Smooth muscle cell of the brain vasculature (primary cell): ENCODE data around the gene RBMS3.
A peak's percentile ranks its signal among the peaks of the same experiment; 100 is the strongest.
"Not testable (repeated sequence)": the region's sequence is repeated elsewhere in the genome, so short reads cannot be mapped to it uniquely, and the experiment has no call there.

Source experiments
- DNase-seq: peaks from one replicate; pipeline ENCODE4 v3.0.0-alpha.2; 2012; ENCODE audit warnings: low read depth, low spot score

RBMS3 gene

DNA sequence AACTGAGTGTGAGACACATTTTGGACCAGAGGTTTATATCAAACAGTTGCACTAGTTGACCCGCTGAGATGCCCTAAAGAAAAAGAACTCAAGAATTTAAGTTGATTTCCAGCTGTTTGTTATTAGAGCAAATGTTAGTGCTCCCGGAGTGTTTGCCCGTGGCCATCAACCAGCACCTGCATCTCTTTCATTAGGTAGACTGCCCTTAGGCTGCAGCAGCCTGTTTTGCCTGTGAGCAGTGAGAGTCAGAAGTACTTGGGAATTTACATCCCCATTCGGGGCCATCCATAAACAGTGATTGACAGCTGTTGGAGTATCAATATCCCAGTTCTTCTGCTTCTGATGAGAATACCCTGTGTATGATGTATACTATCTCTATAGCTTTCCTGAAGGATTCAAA, 492.6 kb downstream of the RBMS3 start:
- no peak for DNase-seq

DNA sequence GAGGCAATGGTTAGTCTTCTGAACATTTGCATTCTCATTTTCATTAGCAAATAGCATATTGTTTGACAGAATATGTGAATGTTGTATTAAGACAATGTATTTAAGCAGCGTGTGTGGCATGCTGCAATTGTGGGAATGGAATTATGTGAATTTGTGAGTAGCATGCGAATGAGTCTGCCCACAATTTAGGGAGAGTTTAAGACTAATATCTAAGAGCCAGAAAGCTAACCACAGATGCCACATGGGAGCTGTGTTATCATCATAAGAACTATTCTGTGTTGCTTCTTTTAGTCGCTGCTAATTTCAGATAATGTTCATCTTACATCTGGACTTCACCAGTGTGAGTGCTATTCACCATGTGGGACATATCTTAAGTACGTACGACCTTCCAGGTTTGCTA, 494.5 kb downstream of the RBMS3 start:
- no peak for DNase-seq

DNA sequence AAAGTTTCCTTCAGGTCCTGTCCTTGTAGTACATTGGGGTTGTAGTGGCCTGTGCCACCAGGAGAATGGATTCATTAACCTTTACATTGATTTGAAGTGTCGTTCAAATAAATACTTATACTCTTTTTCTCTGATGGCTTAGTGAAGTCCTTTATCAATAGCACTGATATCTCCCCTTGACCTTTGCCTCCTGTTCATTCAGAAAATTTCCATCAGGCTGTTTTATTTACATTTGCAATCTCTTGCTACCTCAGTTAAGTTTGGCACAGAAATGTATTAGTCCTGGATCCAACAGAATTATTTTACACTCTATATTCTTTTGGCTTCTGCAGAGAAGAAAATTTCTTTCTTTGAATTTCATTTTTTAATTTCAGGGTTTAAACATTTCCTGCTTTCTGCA, 497.0 kb downstream of the RBMS3 start:
- no peak for DNase-seq

DNA sequence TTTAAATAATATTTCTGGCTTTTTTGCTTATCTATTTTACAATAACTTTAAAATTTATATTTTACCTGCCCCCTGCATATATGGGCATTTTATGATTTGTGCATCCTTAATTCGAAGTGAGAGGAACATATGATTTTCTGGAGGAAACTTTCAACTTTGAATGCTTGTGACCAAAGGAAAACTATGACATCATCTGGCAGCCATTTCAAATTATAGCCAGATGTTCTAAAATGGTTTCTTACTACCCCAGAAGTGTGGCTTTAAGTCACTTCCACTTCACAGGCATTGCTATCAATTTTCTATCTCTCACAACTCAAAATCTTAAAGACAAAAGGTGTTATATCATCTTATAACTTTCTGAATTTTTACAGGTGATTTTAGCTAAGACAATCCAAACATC, 508.8 kb downstream of the RBMS3 start:
- no peak for DNase-seq

DNA sequence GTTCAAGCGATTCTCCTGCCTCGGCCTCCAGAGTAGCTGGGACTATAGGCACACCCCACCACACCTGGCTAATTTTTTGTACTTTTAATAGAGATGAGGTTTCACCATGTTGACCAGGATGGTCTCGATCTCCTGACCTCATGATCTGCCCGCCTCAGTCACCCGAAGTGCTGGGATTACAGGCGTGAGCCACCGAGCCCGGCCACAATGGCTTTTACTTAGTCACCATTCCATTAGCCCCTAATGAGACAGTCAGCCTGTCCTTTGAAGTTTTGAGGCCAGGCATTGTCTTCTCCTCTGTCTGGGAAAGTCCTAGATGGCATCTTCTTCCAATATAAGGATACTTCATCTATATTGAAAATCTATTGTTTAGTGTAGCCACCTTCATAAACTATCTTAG, 515.9 kb downstream of the RBMS3 start:
- no peak for DNase-seq

DNA sequence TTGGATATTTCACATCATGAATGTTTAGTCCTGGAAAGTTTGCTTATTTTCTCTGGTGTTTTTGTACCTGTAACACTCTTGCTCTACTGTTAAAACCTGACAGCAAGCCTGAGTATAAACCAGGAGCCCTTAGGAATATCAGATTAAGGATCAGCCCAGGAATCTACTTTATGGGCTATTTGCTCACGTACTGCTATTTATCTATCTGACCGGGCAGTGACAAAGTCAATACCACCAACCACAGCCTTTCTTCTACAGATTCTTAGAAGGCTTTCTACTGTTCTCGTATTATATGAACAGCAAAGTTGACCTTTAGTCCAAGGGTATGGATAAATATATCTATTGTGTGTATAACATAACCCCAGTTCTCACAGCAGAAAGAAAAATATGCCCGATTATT, 521.2 kb downstream of the RBMS3 start:
- no peak for DNase-seq

DNA sequence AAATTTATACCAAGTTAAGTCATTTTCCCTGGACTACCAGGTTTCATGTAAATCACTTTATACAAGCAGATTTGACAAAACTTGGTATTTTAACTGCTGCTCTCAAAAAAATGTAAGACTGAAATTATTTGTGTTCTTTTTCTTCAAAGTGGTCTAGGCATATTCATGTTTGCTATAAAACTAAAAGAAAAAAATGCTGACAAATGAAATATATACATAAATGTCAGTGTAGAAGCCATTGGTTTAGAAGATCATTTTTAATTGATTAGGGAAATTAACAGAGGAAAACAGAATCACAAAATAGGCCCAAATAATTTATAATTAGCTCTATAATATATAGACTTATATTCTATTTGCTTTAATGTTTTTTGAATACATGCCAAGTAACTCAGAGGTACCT, 523.2 kb downstream of the RBMS3 start:
- DNase-seq = no peak

DNA sequence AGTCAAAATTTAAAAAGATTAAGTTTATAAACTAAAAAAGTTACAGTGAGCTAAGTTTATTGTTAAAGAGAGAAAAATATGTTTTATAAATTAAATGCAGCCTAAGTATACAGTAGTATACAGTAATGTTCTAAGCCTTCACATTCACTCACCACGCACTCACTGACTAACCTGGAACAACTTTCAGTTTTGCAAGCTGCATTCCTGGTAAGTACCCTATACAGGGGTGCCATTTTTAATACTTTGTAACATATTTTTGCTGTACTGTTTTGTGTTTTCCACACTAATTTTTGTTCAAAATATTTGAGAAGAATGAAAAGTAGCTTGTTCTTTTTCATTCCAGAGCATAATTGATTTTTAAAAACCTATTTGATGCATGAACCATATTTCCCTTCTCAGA, 524.9 kb downstream of the RBMS3 start:
- DNase-seq = no peak

DNA sequence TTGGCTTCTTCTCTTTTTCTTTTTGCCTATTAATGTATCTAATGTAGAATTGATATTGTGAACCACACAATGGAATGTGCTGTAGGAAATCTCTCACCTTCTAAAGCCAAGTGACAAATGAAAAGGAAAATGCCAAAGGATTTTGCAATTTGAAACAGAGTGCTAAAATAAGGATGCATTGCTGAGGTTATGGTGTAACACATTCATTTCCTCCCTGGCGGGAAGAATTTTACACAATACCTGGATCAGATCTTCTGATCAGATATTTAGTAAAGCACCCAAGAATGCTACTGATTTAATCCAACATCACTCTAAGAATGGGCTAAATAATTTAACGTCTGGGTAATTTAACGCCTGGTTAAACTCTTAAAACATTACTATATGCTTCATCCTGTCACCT, 527.5 kb downstream of the RBMS3 start:
- not testable (repeated sequence) for DNase-seq

DNA sequence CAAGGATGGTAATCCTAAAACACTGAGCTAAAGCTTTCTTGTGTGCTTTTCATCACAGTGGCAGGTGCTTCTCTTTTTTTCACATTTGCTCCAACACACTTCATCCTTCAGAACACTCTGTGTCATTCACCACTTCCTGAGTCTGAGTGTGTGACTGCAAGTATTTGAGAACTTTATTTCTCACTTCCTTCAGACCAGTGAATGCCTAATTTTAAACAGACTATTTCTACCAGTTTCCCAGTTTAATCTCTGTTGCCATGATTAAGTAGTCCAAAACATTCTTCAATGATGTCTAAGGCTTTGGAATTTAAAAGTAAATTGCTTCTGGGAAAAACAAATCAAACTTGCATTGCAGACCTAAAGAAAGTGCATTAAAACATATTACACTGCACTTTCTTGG, 541.2 kb downstream of the RBMS3 start:
- no peak for DNase-seq

DNA sequence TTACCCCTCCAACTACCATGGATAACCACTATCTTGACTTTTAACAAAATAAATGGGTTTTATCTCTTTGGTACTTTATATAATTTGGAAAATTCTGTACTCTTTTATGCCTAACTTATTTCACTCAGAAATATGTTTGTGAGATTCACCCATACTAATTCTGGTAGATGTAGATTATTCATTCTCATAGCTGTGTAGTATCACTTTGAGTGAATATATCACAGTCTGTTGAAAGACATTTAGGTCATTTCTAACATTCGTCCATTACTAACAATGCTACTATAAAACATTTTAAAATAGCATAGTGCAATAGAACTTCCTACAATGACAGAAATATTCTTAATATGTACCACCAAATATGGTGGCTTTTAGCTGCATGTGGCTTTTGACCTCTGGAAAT, 542.4 kb downstream of the RBMS3 start:
- DNase-seq = no peak

DNA sequence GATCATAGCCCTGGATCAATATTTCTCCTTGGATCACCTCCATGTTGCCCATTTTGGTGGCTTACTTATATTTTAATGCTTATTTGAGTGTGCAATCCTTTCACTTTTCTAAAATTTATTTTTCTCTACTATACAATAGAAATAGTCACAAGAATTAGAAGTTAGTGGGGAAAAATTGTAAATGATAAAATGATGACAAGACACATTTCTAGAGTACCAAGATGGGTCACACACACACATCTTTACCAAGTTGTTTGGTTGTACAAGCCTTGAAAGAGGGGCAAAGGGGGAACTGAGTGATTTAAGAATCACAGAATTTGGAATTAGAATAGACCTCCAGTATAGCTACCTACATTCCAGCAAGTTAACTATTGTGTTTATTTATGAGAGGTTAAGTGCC, 545.8 kb downstream of the RBMS3 start:
- DNase-seq = no peak

DNA sequence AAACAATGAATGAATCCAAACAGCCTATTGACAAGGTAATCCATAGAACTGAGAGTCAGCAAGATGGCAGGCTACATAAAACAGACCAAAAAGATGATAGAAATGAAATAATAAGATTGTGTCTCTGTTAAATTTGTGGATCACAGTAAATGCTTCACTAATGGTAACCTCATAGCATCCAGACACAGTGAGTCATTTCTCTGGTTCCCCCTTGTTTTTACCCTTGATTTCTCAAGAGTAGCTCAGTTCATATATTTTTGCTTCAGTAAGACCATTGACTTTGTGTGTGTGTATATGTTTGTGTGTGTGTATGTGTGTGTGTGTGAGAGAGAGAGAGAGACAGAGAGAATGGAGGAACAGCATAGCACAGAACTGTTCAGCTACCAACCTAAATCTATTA, 546.9 kb downstream of the RBMS3 start:
- no peak for DNase-seq

DNA sequence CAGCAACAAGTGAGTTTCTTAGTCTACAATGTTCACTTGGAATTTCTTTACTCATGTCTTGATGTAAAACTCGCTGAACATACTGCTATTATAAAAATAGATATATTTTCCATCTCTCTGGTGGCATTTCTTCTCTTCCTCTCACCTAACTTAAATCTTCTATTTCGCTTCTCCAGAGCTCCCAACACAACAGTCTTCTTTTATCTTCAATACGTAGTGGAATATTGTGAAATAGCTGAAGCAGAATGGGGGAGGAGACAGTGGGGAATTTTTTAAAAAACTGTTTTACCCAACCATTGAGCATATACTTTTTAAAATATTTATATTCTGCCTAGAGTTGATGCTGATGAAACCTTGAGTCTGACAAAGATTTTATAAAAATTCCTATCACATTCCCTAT, 548.5 kb downstream of the RBMS3 start:
- no peak for DNase-seq

DNA sequence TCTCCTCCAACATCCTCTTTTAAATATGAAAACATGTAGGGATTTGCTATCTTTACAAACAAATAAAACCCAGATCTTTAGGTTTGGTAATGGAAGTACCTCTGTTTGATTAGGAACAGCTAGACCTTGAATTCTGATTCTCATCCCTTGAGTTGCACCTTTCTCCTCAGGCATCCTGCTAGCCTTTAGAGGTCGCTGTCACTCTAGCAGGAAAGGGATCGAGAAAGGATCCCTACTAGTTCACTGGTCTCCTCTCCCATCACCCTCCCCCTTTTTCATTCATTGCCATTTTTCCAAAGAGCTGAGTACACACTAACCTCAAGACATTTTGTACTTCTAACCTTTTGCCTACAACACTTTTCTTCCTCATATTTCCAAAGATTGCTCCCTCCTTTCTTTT, 569.8 kb downstream of the RBMS3 start:
- DNase-seq = no peak

DNA sequence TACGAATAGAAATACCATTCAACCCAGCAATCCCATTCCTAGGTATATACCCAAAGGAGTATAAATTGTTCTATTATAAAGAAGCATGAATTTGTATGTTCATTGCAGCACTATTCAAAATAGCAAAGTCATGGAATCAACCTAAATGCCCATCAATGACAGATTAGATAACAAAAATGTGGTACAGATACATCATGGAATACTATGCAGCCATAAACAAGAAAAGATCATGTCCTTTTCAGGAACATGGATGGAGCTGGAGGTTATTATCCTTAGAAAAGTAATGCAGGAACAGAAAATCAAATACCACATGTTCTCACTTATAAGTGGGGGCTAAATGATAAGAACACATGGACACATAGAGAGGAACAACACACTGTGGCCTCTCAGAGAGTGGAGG, 571.9 kb downstream of the RBMS3 start:
- no peak for DNase-seq

DNA sequence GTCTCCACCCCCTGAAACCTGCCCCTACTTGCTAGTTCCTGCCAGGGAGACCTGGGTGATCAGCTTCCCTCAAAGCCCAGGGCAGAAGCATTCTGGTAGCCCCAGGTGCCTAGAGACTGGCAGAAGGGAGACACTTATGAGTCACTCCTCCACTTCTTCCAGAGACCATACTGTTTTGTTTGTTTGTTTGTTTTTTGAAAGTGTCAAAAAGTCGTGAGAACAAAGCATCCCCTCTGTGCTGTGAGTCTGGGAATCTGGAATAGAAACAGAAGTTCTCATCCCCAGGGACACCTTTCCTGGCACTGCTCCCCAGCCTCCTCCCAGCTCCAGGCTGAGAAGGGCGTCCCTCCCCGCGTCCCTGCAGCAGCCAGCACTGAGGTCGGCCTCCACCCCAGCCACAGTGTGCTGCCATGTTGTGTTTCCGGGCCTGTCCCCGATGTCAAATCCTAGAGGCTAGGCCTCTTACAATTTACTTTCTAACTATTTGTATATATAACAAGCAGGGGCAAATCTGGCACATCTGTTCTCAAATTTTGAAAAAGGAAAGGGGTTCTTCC, 573.0 kb downstream of the RBMS3 start:
- peak; percentile 53 for DNase-seq

DNA sequence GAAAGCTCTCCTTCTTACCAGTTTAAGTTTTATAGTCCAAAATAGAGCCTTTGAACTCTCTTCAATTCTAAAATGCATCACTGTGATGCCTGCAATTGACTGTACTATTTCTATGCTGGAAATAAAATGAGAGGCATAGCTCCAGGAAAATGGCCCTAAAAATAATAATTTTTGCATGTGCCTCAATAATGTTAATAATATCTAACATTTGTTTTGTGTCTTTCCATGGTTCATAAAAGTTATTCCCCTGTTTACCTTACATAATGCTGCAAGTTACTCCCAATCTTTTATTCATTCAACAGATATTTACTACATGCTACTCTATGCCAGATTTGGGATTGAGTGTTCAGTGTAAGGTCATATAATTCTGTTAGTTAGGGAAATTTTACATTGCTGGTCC, 574.0 kb downstream of the RBMS3 start:
- no peak for DNase-seq

DNA sequence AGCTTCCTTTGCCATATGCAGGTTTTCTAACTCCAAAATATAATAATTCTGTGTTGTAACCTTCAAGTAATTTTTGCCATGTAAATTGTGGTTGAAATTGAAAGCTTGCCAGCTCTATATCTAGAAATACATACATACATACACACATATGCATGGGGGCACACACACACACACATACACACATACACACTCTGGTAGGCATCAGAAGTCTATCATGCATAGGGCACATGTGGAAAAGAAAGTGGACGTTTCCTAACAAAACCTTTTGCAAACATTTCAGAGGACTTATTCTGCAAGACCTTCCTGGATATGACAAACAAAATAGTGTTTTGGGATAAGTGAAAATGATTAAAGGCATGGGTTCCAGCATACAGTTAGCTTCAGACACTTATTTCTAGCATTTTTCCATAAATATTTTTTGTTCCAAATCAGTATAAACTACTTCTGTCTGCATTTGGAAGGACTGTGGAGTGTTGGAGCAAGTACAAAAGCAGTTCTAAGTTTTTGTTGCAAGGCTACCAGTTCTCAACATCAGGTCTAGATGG, 578.9 kb downstream of the RBMS3 start:
- DNase-seq = no peak

DNA sequence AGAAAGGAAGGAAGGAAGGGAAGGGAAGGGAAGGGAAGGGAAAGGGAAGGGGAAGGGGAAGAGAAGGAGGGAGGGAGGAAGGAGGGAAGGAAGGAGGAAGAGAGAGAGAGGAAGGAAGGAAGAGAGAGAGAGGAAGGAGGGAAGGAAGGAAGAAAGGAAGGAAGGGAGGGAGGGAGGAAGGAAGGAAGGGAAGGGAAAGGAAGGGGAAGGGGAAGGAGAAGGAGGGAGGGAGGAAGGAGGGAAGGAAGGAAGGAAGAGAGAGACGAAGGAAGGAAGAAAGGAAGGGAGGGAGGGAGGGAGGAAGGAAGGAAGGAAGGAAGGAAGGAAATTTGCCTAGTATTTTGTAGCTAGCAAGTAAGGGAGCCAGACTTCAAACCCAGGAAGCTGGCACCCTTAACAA, 583.9 kb downstream of the RBMS3 start:
- no peak for DNase-seq

DNA sequence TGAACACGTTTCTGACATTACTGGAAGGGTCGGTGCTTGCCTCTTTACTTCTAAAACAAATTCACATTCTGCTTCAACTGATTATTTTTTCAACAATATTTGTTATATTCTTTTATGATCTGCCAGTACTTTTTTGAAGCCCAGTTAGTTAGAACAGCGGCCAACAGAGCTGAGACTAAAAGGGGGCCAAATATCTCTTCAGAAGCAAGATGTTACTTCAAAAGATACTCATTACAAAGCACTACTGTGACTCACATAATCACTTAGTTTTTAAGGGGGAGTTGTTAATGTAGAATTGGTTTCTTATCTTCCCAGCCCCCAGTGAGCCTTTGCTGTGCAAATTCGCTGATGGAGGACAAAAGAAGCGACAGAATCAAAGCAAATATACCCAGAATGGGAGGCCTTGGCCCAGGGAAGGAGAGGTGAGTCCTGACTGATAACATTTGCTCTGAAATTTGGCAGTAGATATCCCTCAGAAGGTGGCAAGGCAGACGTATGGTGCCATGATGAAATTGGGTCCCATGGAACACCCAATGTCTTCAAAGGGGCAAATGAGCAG, 587.8 kb downstream of the RBMS3 start:
- DNase-seq = no peak

DNA sequence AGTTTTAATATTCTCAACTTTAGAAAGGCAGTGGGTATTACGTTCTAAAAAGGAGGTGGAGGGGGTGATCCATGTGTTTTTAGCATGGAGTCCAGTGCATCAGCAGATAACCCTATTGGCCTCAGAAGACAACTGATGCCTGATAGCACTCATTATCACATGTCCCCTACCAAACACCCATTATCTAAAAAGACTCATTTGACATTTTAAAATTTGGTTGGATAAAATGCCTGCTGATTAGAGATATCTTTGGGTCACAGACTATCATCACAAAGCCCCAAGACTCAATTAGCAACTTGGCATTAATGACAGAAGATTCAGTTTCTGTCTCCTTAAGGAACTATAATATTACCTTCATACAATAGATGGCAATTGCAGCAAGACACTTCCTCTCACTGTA, 589.3 kb downstream of the RBMS3 start:
- no peak for DNase-seq

DNA sequence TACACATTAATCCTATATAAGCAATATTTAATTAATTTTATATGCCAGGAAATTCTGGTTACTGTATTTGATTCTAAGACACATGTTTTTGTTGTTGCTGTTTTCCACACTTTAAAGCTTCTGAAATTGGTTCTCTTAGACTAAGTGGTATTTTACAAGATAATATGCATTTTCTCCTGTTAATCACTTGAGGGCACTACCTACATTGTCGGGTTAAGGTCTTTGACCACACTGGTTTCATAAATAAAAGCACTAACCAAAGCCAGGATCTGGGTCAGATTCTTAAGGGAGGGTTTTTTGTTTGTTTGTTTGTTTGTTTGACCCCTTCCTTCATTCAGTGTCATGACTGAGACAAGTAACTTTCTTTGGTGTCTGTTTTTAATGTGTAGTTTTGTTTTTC, 590.2 kb downstream of the RBMS3 start:
- DNase-seq = no peak

DNA sequence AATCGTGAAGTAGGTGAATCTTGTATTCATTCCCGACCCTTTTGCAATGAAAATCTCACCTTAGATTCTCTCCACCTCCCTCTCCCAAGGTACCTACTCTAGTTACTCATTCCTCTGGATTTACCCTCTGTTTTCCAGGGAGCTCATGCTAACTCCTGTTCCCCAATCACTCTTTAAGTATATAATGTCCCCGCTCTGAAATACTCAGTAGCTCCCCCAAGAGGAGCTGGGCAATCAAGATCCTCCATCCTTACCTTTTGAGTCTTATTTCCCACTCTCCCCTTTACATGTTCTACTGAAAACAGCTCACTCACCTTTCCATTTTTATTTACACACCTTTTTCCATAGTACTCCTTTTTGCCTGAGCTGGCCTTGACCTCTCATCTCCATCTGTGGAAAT, 599.9 kb downstream of the RBMS3 start:
- DNase-seq = no peak
